ENCODE data around the gene CEP89.
"Not testable (repeated sequence)": the region's sequence is repeated elsewhere in the genome, so short reads cannot be mapped to it uniquely, and the experiment has no call there.

Gene CEP89

DNA sequence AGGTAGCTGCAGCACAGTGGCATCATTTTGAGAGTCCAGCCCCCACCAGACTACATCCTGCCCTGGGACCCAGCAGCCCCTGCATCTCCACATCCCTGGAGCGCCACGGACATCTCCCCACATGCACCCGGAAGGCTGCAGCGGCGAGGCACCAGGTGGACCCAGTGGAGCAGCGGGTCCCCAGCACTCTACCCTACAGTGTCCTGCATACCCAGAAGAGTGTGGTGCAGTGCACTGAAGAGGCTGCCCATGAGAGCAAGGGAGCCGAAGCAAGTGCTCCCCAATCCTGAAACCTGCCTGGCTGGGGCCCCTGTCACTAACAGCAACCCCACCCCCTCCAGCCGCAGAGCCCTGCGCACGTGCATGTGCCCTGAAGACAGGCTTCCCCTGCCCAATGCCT is 80.9 kb downstream of the CEP89 start:
- no peak for FAIRE-seq

DNA sequence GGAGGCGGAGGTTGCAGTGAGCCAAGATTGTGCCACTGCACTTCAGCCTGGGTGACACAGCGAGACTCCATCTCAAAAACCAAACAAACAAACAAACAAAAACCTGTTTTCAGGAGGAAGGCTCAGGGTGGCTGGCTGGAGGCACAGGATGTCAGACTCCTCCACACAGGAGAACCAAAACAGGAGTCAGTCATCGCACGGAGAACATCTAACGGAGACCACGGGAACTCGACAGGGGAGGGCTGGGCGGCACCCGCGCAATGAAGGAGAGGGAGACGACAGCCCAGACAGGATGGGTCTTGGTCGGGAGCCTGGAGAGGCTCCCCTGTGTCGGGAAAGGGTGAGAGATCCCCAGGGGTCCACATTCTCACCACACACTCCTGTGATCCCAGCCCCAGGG is 81.4 kb downstream of the CEP89 start:
- FAIRE-seq, result no peak

DNA sequence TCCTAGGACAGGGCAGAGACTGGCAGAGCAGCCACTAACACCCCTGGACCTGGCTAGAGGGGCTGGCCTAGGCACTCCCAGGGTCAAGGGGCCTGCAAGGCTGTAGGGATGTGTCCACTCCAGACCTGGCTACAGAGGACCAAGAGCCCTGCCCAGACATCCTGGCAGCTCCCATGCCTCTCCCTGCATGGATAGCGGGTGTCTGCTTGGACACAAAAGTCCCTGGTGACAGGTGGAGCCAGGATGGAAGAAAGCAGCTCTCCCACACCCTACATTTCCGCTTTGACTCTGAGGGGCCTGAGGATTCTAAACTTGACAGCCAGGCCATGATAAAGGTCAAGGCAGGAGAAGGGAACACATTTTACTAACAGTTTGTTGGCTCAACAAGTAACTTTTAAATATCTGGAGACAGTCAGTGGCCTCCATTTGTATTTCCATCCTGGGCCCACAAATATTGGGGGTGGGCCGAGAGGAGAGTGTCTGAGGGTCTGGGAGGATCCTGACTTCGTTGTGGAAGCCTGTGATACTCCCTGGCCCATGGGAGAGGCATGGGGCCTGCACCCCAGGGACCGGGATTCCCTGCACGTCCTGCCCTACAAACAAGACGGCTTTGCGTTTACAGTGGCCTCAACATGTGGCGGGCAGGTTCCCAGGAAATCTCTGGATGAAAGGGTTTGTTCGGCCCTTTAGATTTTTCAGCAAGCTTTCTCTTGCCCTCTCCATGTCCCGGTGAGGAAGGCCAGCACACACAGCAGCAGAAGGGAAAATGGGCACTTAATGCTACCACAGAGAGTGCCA is 82.4 kb downstream of the CEP89 start:
- FAIRE-seq, result no peak

DNA sequence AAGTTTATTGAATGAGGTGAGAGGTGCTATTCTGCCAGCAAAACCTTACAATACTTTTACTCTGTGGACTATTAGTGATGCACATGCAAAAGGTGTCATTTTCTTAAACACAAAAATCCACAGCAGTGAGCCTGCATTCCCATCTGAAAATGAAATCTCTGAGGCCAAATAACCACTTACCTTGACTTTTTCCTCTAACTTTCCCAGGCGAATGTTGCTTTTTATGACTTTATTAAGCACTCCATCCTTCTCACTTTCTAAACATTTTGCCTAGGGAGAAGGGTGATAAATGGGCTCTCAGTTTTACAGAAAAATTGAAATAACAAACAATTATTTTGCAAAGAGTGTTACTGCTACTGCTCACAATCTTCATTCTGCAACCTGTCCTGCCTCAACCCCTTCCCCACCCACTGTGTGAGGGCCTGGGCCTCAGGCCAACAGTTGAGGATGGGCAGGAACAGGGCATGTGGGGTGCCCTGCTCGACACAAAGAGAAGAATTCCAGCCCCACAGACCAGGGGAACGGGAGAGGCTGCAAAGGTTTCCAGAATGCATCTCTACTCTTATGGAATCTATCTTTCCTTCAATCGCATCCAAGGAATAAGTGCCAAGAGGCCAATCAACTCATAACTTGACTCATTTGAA is 84.1 kb downstream of the CEP89 start:
- FAIRE-seq, result no peak

DNA sequence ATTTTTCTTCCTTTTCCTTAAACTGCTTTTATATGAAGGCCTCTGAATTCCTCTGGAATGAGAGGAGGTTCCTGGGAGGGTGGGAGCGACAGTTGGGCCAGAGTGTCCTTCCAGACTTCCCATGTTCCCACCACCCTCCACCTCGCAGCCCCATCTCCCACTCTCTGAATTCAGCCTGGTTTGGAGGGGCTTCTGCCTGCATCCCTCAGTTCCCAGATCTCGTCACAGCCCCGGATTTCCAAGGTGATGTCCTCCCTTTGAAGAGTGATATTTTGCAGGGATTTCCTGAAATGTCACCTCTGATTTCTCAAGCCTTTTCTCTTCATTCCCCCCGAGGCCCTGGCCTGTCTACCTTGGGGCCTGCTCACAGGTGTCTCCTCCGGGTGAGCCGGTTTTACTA is 85.5 kb downstream of the CEP89 start:
- FAIRE-seq, result no peak

DNA sequence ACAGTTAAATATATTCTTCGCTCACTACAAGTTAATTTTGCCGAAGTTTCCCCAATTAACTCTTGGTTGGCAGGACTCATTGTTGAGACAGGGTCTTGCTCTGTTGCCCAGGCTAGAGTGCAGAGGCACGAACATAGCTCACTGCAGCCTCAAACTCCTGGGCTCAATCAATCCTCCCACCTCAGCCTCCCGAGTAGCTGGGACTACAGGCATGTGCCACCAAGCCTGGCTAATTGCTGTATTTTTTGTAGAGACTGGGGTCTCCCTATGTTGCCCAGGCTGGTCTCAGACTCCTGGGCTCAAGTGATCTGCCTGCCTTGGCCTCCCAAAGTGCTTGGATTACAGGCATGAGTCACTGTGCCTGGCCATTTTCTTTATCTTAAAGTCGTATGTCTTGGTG is 86.5 kb downstream of the CEP89 start:
- not testable (repeated sequence) for FAIRE-seq

DNA sequence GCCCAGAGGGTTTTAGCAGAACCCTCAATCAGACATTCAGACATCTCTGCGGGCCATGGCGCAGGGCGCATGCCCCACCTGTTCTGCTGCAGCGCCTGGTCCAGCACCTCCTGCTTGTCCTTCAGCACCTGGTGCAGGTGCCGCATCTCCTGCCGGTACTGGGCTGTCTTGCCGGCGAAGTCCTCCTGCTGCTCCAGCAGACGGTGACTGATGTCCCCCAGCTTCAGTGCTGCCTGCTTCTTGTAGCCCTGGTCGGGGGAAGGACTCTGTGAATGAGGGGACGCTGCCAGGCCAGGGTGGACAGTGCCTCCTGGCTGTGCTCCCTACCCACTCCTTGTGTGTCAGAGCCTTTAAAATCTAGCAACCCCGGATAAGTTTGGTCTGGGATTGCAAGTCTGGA is 90.0 kb downstream of the CEP89 start:
- no peak for FAIRE-seq

DNA sequence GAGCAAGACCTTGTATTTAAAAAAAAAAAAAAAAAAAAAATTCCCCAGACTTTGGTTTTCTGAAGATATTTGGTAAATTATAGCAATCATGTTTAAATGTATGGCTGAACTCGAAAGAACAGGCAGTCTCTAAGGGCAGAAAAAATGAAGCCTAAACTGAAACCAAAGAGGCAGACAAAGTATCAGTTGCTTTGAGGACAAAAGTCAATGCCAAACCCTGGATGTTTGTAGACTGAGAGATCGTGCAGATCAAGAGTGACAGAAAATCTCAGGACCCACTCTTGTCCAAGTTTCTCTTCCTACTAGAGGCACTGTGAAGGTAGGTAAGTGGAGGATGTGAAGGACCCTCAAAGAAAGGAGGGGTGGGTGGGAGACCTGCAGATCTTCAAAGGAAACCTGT is 91.1 kb downstream of the CEP89 start:
- no peak for FAIRE-seq

DNA sequence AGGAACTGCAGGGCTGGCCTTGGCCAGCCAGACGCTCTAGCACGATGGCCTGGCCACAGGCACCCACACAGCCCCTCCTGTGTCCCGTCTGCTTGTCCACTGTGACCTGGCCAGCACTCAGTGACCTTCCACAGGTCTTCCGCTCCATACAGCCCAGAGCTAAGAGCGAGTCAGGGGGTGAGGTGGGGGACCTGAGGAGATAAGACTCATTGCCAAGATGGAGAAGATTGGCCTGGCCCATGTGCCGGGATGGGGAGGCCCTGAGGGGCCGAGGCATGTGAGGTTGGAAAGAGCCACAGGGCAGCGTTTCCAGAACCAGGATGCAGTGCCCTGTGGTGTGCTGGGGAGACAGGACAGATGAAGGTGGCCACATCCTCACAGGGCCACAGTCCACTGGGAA is 92.0 kb downstream of the CEP89 start:
- no peak for FAIRE-seq

DNA sequence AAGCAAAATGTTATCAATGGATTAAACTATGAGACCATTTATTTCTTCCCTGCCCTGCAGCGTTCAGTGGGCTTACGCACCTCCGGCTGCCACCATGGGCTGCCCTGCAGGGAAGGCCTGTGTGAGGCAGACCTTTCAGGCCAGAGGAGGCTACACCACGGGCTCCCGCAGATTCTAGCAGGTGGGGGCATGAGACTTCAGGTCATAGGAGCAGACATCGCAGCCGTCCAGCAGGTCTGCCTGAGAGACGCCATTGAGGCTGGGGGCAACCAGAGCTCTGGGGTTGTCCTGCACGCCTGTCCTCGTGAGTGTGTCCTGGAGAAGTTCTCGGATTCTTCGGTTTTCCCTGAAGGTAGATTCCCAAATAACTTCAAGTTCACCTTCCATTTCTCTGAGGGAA is 92.8 kb downstream of the CEP89 start:
- FAIRE-seq, result no peak

DNA sequence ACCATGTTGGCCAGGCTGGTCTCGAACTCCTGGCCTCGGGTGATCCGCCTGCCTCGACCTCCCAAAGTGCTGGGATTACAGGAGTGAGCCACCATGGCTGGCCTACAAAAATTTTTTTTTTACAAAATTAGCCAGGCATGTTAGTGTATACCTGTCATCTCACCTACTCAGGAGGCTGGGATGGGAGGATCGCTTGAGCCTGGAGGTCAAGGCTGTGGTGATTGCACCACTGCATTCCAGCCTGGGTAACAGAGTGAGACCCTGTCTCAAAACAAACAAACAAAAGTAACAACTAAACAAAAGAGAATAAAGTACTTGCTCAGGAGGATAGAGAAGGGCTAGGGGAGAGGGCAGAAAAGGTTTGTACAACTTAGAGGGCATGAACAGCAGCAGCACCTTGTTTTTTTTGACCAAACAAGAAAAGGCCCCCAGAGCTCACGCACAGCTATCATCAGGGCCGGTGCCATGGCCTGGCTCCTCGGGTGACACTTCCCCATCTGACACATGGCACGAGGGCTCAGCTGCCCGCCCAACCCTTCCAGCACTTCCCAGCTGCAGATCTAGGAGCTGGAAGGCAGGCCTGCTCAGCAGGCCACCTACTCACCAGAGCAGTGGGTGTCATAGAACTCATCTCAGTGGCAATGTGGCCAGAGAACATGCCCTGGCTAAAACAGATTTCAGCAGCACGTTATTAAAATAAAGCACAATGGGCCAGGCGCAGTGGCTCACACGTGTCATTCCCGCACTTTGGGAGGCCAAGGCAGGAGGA is 93.6 kb downstream of the CEP89 start:
- FAIRE-seq, result no peak

DNA sequence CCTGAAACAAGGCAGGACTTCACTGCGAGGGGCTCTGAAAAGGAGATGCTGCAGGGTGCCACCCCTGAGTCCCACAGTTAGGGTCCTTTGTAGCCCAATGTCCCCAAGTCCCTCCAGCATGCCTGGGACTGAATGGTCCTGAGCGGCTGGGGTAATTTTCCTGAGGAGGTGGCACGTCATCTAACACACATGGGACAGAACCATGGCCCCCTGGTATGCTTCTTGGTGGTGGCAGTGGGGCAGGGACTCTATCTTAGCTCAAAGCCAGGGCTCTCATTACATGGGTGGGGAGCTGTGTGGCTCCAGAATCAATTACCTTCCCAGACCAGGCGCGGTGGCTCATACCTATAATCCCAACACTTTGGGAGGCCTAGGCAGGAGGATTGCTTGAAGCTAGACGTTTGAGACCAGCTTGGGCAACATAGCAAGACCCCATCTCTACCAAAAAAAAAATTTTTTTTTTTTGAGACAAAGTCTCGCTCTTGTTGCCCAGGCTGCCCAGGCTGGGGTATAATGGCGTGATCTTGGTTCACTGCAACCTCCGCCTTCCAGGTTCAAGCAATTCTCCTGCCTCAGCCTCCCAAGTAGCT is 94.3 kb downstream of the CEP89 start:
- FAIRE-seq, result no peak

DNA sequence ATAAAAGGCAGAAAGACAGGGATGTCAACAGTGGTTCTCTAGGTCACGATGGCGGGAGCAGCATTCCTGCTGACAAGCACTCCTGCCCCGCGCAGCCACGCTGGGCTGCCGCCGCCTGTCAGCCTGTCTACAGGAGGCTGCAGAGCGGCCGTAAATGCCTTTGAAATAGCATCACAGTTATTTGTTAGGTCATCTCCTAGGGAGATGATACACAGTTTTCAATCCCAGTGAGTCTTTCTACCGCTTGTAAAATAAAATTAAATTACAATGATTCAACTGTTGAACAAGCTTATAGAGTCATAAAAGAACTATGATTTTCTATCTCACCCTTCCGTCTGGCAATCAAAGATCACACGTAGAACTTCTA is 94.9 kb downstream of the CEP89 start:
- FAIRE-seq, result no peak

DNA sequence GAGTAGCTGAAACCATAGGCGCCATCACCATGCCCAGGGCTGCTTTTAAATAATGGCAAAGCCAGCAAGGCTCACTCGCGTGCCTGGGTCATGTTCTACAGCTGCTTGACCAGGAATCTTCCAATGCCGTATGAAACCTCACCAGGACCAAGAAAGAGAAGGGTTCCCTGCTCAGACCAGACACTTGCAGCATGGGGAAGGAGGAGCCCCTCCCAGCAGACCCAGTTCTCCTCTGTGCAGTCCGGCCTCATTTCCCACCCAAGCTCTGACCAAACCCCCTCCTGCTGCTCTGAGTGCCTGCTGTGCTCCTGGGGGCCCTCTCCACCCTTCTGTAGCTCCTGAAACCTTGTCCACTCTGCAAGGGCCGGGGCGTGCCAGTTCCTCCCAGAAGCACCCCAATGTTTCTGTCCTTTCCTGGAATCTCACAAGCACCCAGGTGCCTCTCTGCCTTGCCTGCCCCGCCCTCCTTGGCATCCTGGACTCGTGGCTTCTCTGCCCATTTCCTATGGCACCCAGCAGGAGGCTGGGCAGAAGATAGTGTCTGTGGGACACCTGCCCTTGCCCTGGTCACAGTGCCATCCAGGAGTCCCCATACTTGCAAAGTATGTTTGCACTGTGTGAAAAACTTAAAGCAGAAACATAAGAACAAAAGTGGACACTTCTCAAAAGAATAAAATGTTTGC is 95.4 kb downstream of the CEP89 start:
- no peak for FAIRE-seq

DNA sequence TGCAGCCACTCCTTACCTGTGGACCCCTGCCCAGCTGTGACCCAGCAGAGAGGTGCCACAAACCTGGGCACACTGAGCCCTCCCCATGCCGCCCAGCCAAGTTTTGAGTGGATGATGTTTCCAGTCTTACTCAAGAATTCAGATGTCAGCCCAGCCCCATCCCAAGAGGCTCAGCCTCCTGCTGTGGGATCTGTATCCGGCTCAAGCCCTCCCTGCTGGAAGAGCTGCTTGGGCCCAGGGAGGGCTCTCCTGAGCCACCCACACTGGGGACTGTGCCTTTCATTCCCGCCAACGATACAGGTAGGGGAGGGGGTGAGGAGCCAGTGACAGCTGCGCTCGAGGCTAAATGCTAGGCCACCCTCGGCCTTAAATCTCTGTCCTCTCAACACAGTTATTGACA is 96.3 kb downstream of the CEP89 start:
- no peak for FAIRE-seq

DNA sequence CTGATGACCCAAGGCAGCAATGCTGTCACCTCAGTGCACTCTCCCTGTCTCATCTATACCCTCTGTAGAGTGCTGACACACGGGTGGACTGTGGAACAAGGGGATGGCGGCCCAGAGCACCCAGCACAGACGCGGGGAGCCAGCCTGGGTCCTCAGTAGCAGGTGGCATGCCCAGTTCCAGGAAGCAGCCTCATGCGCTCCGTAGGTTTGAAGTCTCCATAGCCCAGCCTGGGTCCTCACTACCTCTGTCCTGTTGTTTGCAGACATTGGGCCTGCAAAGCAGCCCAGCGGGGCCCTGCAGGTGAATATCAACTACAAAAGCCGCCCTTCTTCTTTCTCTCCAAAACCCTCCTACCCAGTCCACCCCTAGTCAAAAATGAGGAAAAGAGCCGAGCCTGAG is 97.2 kb downstream of the CEP89 start:
- FAIRE-seq, result no peak

DNA sequence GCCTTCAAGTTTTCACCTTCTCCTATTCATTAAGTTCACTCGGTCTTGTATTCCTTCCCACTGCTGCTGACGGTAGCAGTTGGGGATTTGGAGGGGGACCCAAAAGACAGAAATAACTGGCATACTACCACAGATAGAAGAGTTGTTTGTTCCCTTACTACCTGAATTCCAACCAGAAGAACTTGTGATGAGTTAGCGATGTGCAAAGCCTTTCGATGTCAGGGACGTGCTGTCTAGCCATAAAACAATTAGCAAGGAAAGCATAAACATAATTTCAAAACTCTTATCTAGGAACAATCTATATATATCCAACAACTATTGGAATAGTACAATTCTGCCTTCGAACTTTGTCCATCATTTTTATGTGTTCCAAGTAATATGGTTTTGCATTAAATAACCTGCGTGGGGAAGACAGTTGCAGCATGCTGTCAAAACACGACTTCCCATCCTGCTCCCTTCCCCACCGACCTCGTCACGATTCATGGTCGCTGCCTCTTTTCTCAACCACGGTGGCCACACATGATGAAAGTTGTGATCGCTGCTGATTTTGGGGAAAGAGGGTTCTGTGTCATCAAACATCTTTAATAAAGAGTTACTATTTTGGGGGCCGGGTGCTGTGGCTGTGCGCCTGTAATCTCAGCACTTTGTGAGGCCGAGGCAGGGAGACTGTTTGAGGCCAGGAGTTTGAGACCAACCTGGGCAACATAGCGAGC is 98.4 kb downstream of the CEP89 start:
- FAIRE-seq, result no peak

DNA sequence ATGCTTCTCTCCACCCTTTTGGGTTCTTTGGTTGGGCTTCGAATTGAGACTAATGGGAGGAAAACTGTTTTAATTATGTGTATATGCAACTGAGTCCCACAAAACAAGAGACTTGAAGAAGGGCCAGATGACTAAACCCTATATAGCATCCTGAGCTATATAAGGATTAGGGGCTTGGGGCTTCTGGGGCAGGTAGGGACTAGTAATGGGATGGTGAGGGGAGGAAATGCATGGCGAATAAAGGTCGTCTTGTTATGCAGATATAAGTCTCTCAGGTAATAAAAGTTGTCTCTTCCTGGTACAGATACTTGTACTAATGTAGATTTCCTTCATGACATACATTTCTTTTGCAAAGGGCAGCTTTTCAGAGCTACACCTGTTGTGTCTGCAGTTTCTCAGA is 99.4 kb downstream of the CEP89 start:
- no peak for FAIRE-seq

DNA sequence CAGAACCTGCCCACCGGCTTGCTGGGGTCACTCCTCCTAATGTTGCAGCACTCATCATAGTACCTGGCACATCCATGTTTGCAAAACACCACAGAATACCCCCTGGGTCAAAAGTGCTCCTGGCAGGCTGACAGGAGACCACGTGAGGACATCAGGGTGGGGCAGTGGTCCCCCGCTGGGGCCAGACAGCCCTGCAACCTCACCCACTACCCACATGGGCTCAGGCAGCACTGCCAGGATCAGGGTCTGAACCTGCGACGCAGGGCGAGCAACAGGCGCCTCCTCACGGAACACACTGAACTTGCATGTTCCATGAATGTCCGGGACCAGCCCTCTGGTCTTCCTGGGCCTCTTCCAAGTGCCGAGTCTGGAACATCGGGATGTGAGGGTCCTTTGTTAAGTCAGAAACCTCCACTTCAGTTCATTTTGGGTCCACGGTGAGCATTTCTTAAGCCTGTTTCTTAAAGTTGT is 100.7 kb downstream of the CEP89 start:
- FAIRE-seq, result no peak

DNA sequence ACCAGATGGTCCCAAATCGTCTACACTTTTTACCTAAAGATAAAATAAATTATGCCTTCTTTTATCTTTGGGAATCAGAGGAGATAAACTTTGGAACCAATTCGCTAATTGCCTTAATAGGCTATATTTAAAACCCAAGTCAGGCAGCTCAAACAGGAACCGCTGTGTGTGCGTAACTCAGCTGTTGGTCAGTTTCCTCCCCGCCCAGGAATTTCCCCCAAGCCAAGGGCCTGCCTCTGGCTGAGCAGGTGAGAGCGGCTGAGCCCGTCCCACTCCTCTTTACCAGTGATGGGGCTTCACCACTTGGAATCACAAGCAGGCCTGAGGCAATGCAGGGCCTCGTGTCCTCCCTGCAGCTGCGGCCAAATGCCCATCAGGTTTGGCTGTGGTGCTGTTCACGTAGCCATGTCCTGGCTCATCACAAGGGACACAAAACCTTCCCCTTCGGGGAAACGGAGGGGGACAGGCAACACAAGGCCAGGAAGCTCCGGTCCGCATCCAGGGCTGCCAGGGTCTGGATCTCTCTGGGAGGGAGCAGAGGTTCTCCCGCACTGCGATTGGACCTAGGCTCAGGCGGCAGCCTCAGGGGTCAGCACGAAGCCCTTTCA is 101.7 kb downstream of the CEP89 start:
- no peak for FAIRE-seq

DNA sequence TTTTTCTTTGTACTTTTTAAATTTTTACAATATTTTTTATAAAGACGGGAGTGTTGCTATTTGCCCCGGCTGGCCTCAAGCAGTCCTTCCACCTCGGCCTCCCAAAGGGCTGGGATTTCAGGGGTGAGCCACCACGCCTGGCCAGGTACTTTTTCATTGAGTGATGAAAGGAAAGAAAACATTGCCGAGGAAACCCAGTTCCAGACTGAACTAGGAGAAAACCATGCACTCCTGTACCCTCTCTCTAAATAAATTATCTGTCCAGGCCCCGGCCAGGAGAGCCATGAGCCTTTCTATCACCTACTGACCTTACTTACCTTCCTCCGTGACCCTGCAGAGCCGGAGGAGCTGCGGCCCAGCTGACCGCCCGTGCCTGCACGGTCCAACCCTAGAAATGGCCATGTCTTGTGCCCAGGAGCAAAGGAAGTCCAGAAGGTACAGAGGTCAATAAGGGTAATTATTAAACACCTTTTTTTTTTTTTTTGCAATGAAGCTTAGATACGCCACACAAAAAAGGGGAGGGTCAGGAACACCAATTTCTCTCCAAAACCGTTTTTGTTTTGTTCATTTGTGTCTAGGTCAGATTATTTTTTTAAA is 102.3 kb downstream of the CEP89 start, which contains the start of gene SLC7A9:
Gene SLC7A9, minus strand, starts transcription at position 399 of the 597 bp plus-strand sequence. CDS start 1,233 bp downstream, outside the sequence.
- FAIRE-seq, result no peak

All from endometrium (tissue), 2 donors.